GM12878 (cell line): Measurements from ENCODE around the gene ZNF425. TPM values are rescaled to one million over a fixed set of nuclear protein-coding genes. Genes with fewer than 3 reads are reported as not detected.

Experiments
- ATAC-seq: fragments of 200-7000 bp; cut with Tn5 transposase; 3 replicates; pipeline ENCODE4 v1.9.1; 2020; ENCODE audit warnings: mild to moderate bottlenecking, moderate library complexity
- BruUV-seq: library from RNA; stranded (reverse); fragments of 400-500 nt; replicated peaks from 2 replicates; lab custom pipeline; 2021; lab: Mats Ljungman, UMichigan
- CTCF ChIA-PET: fragments of 300-600 bp; sonication (Branson Sonifier 250); formaldehyde crosslinking; extraction: SDS; loops from one replicate; lab custom pipeline; 2021; ENCODE audit warnings: inconsistent platforms; lab: Yijun Ruan, JAX
- POLR2A ChIA-PET: fragments of 350-600 bp; formaldehyde crosslinking; extraction: SDS; loops from one replicate; lab custom pipeline; 2021; ENCODE audit warnings: inconsistent platforms; lab: Charles Lee
- RAD21 ChIA-PET: fragments of 300-600 bp; sonication (Branson Sonifier 250); formaldehyde crosslinking; loops from one replicate; lab custom pipeline; 2023; ENCODE audit warnings: antibody characterized with exemption; ENCODE audit not compliant: unreplicated experiment; lab: Charles Lee
- SMC1A ChIA-PET: fragments of 300-600 bp; sonication (Branson Sonifier 250); formaldehyde crosslinking; loops from one replicate; lab custom pipeline; 2023; ENCODE audit not compliant: unreplicated experiment, uncharacterized antibody; lab: Charles Lee
- DNase-seq: peaks from one replicate; pipeline ENCODE4 v3.0.0-alpha.2; 2011; ENCODE audit warnings: low read depth, low spot score
- FAIRE-seq: peaks from 3 replicates; lab custom pipeline; 2011; peaks lifted over from hg19 to GRCh38; lab: Jason Lieb, UNC
- H2AFZ ChIP-seq: 2 replicates; pipeline ENCODE4 v1.6.0; 2011; ENCODE audit warnings: low read depth, low read length, control low read depth; ENCODE audit not compliant: control insufficient read depth
- H3K27ac ChIP-seq: 2 replicates; pipeline ENCODE4 v1.5.1; 2011; ENCODE audit warnings: control low read depth; ENCODE audit not compliant: control insufficient read depth, insufficient read depth
- H3K27me3 ChIP-seq, 2 experiments: replicated peaks in 1 of 2; 2 replicates each; pipeline versions ENCODE4 v1.6.0 to v1.6.1; 2011; ENCODE audit warnings: low read length in 1 of 2; ENCODE audit not compliant: control insufficient read depth in 2 of 2, insufficient read depth in 2 of 2
- H3K36me3 ChIP-seq, 2 experiments: 2 replicates each; pipeline ENCODE4 v1.5.1; 2011; ENCODE audit warnings: low read length in 1 of 2; ENCODE audit not compliant: control insufficient read depth in 2 of 2, insufficient read depth in 2 of 2
- H3K4me1 ChIP-seq: 2 replicates; pipeline ENCODE4 v1.6.1; 2011; ENCODE audit warnings: mild to moderate bottlenecking, low read length, moderate library complexity, mixed read lengths; ENCODE audit not compliant: control insufficient read depth, insufficient read depth
- H3K4me2 ChIP-seq: 2 replicates; pipeline ENCODE4 v1.6.0; 2011; ENCODE audit warnings: control low read depth; ENCODE audit not compliant: control insufficient read depth, insufficient read depth
- H3K4me3 ChIP-seq: fragments of 200-600 bp; sonication (generic); 2 replicates; pipeline ENCODE4 v1.5.1; 2016
- H3K79me2 ChIP-seq: 2 replicates; pipeline ENCODE4 v1.6.0; 2011; ENCODE audit warnings: low read length; ENCODE audit not compliant: control insufficient read depth, insufficient read depth
- H3K9ac ChIP-seq: 2 replicates; pipeline ENCODE4 v1.8.0; 2011; ENCODE audit warnings: low read length, control low read depth, mixed read lengths; ENCODE audit not compliant: control insufficient read depth, insufficient read depth
- H3K9me3 ChIP-seq: replicated peaks from 3 replicates; pipeline ENCODE4 v1.5.1; 2011; ENCODE audit warnings: mild to moderate bottlenecking, low read length; ENCODE audit not compliant: control insufficient read depth, insufficient read depth
- H4K20me1 ChIP-seq: 2 replicates; pipeline ENCODE4 v1.6.0; 2011; ENCODE audit not compliant: control insufficient read depth, insufficient read depth
- BMI1 ChIP-seq: fragments of 450-650 bp; IDR thresholded peaks from 2 replicates; pipeline ENCODE4 v1.6.1; 2016; ENCODE audit warnings: mild to moderate bottlenecking, moderate library complexity, borderline replicate concordance
- CEBPZ ChIP-seq: fragments of 150-350 bp; IDR thresholded peaks from 2 replicates; pipeline ENCODE4 v1.6.1; 2016; ENCODE audit warnings: low read depth, low read length
- E2F4 ChIP-seq: IDR thresholded peaks from 2 replicates; pipeline ENCODE4 v1.6.1; 2012; ENCODE audit warnings: low read depth, low read length, improper control_type of control experiment
- ESRRA ChIP-seq: IDR thresholded peaks from 2 replicates; pipeline ENCODE4 v1.6.1; 2012; ENCODE audit warnings: mild to moderate bottlenecking, low read length, improper control_type of control experiment
- FOXK2 ChIP-seq: fragments of 450-650 bp; IDR thresholded peaks from 2 replicates; pipeline ENCODE4 v1.6.1; 2017; ENCODE audit warnings: mild to moderate bottlenecking, moderate library complexity
- FOXM1 ChIP-seq: IDR thresholded peaks from 2 replicates; pipeline ENCODE4 v1.6.1; 2012; ENCODE audit warnings: low read depth, mild to moderate bottlenecking, inconsistent platforms, low read length, moderate library complexity
- KLF5 ChIP-seq: fragments of 450-650 bp; IDR thresholded peaks from 2 replicates; pipeline ENCODE4 v1.6.1; 2014; ENCODE audit warnings: mild to moderate bottlenecking; ENCODE audit not compliant: partially characterized antibody
- NFIC ChIP-seq: IDR thresholded peaks from 2 replicates; pipeline ENCODE4 v1.6.1; 2012; ENCODE audit warnings: low read depth, mild to moderate bottlenecking, inconsistent platforms, low read length, moderate library complexity
- PML ChIP-seq: IDR thresholded peaks from 2 replicates; pipeline ENCODE4 v1.6.1; 2012; ENCODE audit warnings: low read length, inconsistent platforms
- PRDM15 ChIP-seq: fragments of 450-650 bp; formaldehyde crosslinking; IDR thresholded peaks from 2 replicates; pipeline ENCODE4 v1.4.0; 2020; ENCODE audit warnings: mild to moderate bottlenecking, moderate library complexity
- RCOR1 ChIP-seq: conservative IDR thresholded peaks from 2 replicates; pipeline ENCODE4 v1.6.1; 2012; ENCODE audit warnings: low read depth, low read length, improper control_type of control experiment
- SPI1 ChIP-seq: IDR thresholded peaks from 2 replicates; pipeline ENCODE4 v1.6.1; 2011; ENCODE audit warnings: low read depth, mild to moderate bottlenecking, low read length, moderate library complexity, borderline replicate concordance; ENCODE audit not compliant: insufficient read depth
- TCF3 ChIP-seq: IDR thresholded peaks from 2 replicates; pipeline ENCODE4 v1.6.1; 2012; ENCODE audit warnings: low read depth, mild to moderate bottlenecking, low read length, borderline replicate concordance; ENCODE audit not compliant: insufficient read depth
- TCF7 ChIP-seq: IDR thresholded peaks from 2 replicates; pipeline ENCODE4 v1.6.1; 2014; ENCODE audit warnings: antibody characterized with exemption, borderline replicate concordance
- YY1 ChIP-seq: IDR thresholded peaks from 2 replicates; pipeline ENCODE4 v1.6.1; 2011; ENCODE audit warnings: low read depth, mild to moderate bottlenecking, low read length
- WGBS: methylation state at CpG from one replicate; pipeline ENCODE4 v1.1.6; 2016; ENCODE audit warnings: low lambda C conversion rate; ENCODE audit not compliant: insufficient replicate concordance, insufficient coverage; ENCODE audit errors: missing lambda C conversion rate; 5-methylcytosine and 5-hydroxymethylcytosine counted together
- in situ Hi-C: fragments of 300-500 bp; cut with MboI; formaldehyde crosslinking; loops from 9 replicates; pipeline ENCODE4 v1.14.3; 2018; ENCODE audit warnings: mixed read lengths
- intact Hi-C: fragments of 100-400 bp; cut with micrococcal nuclease; formaldehyde crosslinking; loops from one replicate; pipeline ENCODE4 v1.14.2; 2022; ENCODE audit not compliant: unreplicated experiment
- polyA plus RNA-seq, 11 experiments: library from polyadenylated mRNA; depleted of rRNA in 4 of 11; unstranded in 6 of 11; stranded (reverse) in 5 of 11; fragments of >200 nt; fragmentation: Nextera tagmentation in 4 of 11; fragmentation: Illumina TruSeq in 1 of 11; extraction: Ambion mirVana in 4 of 11; extraction: Trizol in 1 of 11; gene quantifications; 1 replicate in 1 of 11; 2 replicates in 10 of 11; pipeline versions ENCODE4 v1.2.1 to v1.2.3, GENCODE V29; 2011 to 2016; ENCODE audit warnings: inconsistent platforms in 2 of 11, missing spikeins in 2 of 11, low read depth in 1 of 11
- total RNA-seq, 4 experiments: library from RNA; depleted of rRNA in 3 of 4; stranded (reverse); fragments of >200 nt in 3 of 4; fragmentation: Illumina TruSeq in 1 of 4; extraction: Trizol in 1 of 4; gene quantifications; 2 replicates each; pipeline versions ENCODE4 v1.2.1 to v1.2.3, GENCODE V29; 2013 to 2021

ZNF425 gene
- total and polyA plus RNA-seq, 10 of the 15 experiments (the other 5 are each of a cell fraction or from before 2014, with no cell fraction given): 0.19 to 1.8 (median 0.91) TPM

GRCh38 chr7:149053384-149053783 is 72.7 kb downstream of the ZNF425 start:
- in situ Hi-C loops (no loop called here), intact Hi-C loops (no loop called here)
- Histone ChIP-seq H3K4me2 (no peak overlapping the region), H3K9ac (no peak overlapping the region), H4K20me1 (no peaks in the 10 kb centered on the region), H3K9me3 (no peaks in the 10 kb centered on the region), H3K4me1 (no peaks in the 10 kb centered on the region), H3K27ac (no peak overlapping the region), H3K79me2 (no peaks in the 10 kb centered on the region), H3K27me3 (no peaks in the 10 kb centered on the region), H3K4me3 (no peak overlapping the region), H2AFZ (no peak overlapping the region), H3K36me3 (no peaks in the 10 kb centered on the region)
- RAD21 ChIA-PET: no interaction called here
- BruUV-seq: no TSS peak
- DNase-seq (no peak), FAIRE-seq (no peak), ATAC-seq (no peak)
- 0% methylated on average over 1 of the region's 1 CpG for WGBS
- CTCF ChIA-PET: no interaction called here
- SMC1A ChIA-PET: interaction anchor here (1.7 kb wide), 1 partner anchor 11 kb away, joined by 5 read pairs; no protein-coding TSS in a partner anchor
- TF ChIP-seq CEBPZ (no peak), FOXK2 (no peak), E2F4 (no peak), PML (no peak), TCF3 (no peak), KLF5 (no peak), RCOR1 (no peak), FOXM1 (no peak), YY1 (no peak), BMI1 (no peak), ESRRA (no peak), TCF7 (no peak), NFIC (no peak), PRDM15 (no peak), SPI1 (no peak)
- POLR2A ChIA-PET: no interaction called here
